ENCODE results near the gene TRIM17. TPM values are rescaled to one million over a fixed set of nuclear protein-coding genes. Genes with fewer than 3 reads are reported as not detected.

The TRIM17 gene
- total RNA-seq, 1 donor from 2014 or later: 9.4 TPM

DNA sequence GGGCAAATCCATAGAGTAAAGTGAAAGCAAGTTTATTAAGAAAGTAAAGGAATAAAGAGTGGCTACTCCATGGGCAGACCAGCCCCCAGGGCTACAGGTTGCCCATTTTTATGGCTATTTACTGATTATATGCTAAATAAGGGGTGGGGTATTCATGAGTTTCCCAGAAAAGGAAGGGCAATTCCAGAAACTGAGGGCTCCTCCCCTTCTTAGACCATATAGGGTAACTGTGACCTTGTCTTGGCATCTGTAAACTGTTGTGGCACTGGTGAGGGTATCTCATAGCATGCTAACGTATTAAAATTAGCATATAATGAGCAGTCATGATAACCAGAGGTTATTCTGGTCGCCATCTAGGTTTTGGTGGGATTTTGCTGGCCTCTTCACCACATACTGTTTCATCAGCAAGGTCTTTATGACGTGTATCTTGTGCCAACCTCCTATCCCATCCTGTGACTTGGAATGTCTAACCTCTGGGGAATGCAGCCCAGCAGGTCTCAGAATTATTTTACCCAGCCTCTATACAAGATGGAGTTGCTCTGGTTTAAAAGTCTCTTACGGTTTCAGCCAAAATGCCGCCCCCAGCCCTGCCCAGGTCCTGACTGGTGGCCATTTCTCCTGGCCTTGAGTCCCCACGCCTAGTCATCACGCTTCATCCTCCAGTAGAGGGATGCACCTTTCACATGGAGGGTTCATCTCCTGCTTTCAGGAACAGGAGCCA lies 982 bp upstream of the TRIM17 start:
- Mint-ChIP-seq H3K4me1 (ENCODE audit: unreplicated experiment) (peaks cover 13% of the 10 kb centered on the region), H3K36me3 (no peaks in the 10 kb centered on the region), H3K4me3 (peak overlapping the region; percentile 66), H3K27me3 (peaks cover 7% of the 10 kb centered on the region), H3K9me3 (no peaks in the 10 kb centered on the region), H3K27ac (peak overlapping the region; percentile 84)
- TF ChIP-seq CTCF (conservative IDR thresholded peaks at IDR 0.05): no peak
- no peak for DNase-seq (ENCODE audit: extremely low spot score, unreplicated experiment)

- Mint-ChIP-seq H3K27me3 (peaks cover 7% of the 10 kb centered on the region), H3K36me3 (no peaks in the 10 kb centered on the region), H3K27ac (peak overlapping the region; percentile 84), H3K4me1 (ENCODE audit: unreplicated experiment) (peaks cover 13% of the 10 kb centered on the region), H3K9me3 (no peaks in the 10 kb centered on the region), H3K4me3 (peak overlapping the region; percentile 47)
- TF ChIP-seq CTCF (conservative IDR thresholded peaks at IDR 0.05): no peak
- no peak for DNase-seq (ENCODE audit: extremely low spot score, unreplicated experiment)
Observed at GRCh38 chr1:228417061-228417460, 400 bp upstream of the TRIM17 start.

DNA sequence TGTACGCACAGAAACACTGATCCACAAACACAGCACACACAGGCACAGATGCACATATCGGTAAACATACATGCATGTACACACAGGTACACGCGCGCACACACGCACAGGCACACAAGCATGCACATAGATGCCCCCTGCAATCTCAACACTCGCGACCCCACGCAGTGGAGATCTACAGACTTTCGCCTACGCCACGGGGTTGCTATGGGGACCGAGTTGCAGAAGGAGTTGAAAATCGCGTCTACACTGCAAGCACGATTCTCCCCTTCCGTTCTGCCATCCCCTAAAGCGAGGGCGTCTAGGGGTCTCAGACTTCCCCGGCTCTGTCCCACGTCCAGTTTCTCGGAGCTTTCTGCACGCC lies 826 bp downstream of the TRIM17 start:
- no peaks in the 10 kb centered on the region for H3K9me3 Mint-ChIP-seq
- H3K4me1 Mint-ChIP-seq (ENCODE audit: unreplicated experiment): peaks cover 13% of the 10 kb centered on the region
- peak overlapping the region; percentile 85 for H3K4me3 Mint-ChIP-seq
- H3K27me3 Mint-ChIP-seq: peaks cover 7% of the 10 kb centered on the region
- no peak for TF ChIP-seq CTCF (conservative IDR thresholded peaks at IDR 0.05)
- H3K36me3 Mint-ChIP-seq: no peaks in the 10 kb centered on the region
- no peak for DNase-seq (ENCODE audit: extremely low spot score, unreplicated experiment)
- H3K27ac Mint-ChIP-seq: peak overlapping the region; percentile 88

DNA sequence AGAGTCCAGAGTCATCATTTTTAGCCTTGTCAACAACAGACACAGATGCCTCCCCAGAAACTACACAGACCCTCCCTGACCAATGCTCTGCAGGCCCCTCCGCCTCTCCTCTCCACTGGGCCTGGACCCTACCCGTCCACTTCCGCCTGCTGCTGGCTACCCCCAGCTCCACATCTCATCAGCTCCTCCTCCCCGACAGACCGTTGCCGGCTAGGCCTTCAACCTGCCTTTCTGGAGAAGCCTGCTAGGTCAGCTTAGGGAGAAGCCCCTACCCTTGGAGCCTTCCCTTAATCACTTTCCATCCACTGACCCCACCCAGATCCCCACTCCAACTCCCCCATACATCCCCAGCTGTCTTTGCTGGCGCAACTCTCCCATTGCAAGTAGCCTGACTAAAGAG lies 1.4 kb downstream of the TRIM17 start:
- Mint-ChIP-seq H3K9me3 (no peaks in the 10 kb centered on the region), H3K36me3 (no peaks in the 10 kb centered on the region), H3K4me3 (peak overlapping the region; percentile 85), H3K27me3 (peaks cover 7% of the 10 kb centered on the region), H3K27ac (peak overlapping the region; percentile 88), H3K4me1 (ENCODE audit: unreplicated experiment) (peaks cover 13% of the 10 kb centered on the region)
- DNase-seq (ENCODE audit: extremely low spot score, unreplicated experiment): no peak
- TF ChIP-seq CTCF (conservative IDR thresholded peaks at IDR 0.05): no peak

DNA sequence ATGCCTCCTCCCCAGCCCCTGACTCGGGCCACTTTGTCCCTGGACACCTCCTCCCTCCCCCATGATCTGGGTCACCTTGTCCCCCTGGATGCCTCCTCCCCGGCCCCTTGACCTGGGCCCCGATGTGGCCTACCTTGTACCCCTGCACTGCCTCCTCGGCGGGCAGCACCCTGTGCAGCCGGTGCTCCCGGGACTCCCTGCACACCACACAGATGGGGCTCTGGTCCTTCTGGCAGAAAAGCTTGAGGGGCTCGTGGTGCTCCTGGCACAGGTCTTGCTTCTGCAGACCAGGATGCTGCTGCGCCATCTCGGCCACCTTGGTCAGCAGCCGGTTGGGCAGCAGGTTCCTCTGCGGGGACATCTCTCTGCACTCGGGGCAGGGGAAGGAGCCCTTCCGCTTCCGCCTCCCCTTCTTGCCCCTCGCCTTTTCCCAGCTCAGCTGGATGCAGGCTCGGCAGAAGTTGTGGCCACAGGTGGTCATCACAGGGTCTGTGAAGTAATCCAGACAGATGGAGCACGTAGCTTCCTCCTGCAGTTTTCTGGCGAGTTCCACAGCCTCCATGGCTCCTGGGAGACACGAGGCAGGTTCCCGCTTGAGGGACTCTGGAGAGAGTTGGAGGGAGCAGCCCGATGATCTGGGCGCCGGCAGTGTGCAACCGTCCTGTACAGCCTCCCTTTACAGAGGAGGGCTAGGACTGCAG lies 2.0 kb downstream of the TRIM17 start:
- Mint-ChIP-seq H3K9me3 (no peaks in the 10 kb centered on the region), H3K27me3 (peaks cover 7% of the 10 kb centered on the region), H3K4me3 (peak overlapping the region; percentile 34), H3K27ac (no peak overlapping the region), H3K36me3 (no peaks in the 10 kb centered on the region), H3K4me1 (ENCODE audit: unreplicated experiment) (peaks cover 13% of the 10 kb centered on the region)
- no peak for TF ChIP-seq CTCF (conservative IDR thresholded peaks at IDR 0.05)
- DNase-seq (ENCODE audit: extremely low spot score, unreplicated experiment): no peak

Data from type B pancreatic cell (in vitro differentiated cells).